Glomerular visceral epithelial cell (primary cell): ENCODE data around the gene PSMB9.
"Not testable (repeated sequence)": the region's sequence is repeated elsewhere in the genome, so short reads cannot be mapped to it uniquely, and the experiment has no call there.

Source experiments
- DNase-seq: peaks from one replicate; pipeline ENCODE4 v3.0.0-alpha.2; 2016; ENCODE audit errors: extremely low spot score

The PSMB9 gene

DNA sequence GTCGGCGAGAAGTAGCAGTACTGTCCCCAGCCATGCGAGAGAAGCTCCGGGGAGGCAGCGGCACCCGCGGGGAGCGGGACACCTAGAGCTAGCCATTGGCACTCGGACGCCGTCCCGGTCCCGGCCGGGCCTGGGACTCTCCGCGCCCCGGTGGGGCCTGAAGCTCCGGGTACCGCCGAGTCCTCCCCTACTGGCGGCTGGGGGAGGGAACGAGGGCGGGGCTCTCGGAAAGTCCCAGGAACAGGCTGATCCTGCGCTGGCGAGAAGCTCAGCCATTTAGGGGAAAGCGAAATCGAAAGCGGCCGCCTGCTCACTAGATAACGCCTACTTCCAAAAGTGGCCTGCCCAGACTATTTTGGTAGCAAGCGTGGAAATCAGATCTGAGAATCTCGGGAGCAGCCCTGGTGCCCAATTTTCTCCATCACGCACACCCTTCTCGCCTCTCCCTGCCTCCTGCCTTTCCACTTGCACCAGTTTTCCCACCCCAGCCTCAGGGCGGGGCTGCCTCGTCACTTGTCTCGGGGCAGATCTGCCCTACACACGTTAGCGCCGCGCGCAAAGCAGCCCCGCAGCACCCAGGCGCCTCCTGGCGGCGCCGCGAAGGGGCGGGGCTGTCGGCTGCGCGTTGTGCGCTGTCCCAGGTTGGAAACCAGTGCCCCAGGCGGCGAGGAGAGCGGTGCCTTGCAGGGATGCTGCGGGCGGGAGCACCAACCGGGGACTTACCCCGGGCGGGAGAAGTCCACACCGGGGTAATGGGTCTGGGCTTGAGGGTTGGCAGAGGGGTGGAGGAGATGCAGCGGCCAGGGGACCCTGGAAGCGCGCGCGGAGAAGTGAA, at the start of gene PSMB9, which contains the start of gene TAP1:
TSS of gene PSMB9 (plus strand) at position 652 of the 835 bp plus-strand sequence. CDS start at position 690, 38 bp downstream.
TSS of gene TAP1 (minus strand) at position 164 of the 835 bp plus-strand sequence. CDS start at position 96, 68 bp downstream.
- DNase-seq: peak; percentile 94

DNA sequence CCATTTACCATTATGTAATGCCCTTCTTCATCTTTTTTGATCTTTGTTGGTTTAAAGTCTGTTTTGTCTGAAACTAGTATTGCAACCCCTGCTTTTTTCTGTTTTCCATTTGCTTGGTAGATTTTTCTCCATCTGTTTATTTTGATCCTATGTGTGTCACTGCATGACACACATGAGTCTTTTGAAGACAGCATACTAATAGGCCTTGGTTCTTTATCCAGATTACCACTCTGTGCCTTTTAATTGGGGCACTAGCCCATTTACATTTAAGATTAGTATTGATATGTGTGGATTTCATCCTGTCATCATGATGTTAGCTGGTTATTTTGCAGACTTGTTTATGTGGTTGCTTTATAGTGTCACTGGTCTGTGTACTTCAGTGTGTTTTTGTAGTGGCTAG, 48.6 kb upstream of the PSMB9 start:
- DNase-seq: not testable (repeated sequence)

DNA sequence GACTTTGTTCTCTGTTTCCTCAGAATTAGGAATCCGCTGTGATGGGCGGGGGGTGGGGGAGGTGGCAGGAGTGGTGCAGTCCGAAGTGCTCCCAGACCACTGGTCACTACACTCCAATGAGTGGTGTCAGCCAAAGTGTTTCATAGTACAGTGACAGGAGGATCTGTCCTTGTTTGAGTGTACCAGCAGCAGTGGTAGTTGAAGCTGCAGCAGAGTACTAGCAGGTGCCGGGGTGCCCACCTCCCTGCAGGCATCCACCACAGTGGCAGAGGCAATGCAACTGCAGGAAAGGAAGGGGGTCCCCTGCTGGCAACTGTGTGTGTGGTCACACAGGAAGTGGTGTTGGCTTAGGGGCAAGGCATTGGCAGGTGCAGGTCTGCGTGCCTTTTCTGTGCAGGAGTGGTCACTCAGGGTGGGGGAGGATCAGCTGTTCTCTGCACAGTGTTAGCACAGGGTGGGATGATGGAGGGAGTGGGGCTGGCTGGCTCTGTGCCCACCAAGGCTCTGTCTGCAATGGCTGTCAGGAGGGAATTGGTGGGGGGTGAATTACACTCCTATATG, 46.9 kb upstream of the PSMB9 start:
- DNase-seq: no peak

DNA sequence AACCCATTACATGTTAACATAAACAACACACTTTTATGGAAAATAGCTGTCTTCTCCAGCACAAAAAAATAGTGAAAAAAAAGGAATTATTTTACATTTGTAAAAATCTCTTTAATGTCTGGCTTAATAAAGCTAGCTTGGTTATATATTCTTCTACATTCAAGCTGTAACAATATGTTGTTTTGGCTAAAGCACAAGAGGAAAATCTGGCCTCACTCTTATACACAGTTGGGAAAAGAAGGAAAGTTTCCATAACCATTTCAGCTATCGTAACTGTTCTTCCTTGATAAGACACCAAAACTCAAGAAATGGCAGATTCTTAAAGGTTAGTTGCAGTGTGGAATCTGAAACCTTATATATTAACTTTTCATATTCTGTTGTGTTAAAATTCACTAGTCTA, 44.8 kb upstream of the PSMB9 start:
- DNase-seq: no peak

DNA sequence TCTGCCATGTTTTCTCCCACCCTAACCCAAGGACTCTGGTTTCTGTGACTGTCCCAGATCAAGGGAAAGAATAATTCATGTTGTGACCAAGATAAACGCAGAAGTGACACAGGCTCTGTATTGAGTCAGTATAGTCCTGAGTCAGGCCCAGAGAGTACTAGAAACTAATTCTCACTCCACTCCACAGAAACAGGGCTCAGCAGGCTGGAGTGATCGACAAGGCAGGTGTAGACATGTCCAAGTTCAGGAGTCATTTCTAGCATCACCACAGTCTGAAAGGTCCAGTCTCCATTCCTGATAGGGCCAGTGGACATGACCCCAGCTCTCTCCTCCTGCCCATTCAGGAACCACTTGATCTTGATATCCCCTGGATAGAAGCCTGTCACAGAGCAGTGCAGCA, 39.8 kb upstream of the PSMB9 start:
- no peak for DNase-seq

DNA sequence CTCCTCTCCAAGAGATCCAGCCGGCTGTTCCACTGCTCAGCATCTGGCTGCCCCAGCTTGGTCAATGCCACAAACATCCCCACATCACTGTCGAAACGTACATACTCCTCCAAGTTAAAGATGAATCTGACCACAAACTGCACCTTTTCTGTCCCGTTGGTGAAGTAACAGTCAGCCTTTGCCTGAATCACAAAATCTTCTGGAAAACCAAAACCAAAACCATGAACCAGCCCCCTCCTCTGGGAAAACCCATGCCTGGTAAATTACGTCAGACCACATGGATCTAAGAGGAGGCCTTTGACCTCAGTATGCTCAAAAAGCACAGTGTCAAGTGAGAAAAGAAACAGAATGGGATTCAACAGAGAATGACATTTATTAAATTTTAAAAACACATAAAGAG, 38.9 kb upstream of the PSMB9 start:
- peak; percentile 17 for DNase-seq

DNA sequence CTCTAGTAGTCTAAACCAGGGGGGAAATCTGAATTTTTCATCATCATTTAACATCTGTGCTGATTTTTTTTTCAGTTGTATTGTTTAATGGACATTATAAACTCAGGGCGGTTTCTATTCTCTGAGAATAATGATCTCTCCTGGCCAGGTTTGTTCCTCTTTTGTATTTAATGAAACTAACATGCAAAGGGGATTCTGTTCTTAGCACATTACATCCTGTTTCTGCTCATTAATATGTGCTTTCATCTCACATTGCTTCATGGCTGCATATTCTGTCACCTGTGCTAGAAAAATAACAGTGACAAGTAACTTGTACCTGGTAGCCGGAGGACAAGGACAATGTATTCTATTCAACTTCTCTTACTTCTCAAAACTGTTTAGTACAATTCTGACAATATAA, 38.0 kb upstream of the PSMB9 start:
- no peak for DNase-seq

DNA sequence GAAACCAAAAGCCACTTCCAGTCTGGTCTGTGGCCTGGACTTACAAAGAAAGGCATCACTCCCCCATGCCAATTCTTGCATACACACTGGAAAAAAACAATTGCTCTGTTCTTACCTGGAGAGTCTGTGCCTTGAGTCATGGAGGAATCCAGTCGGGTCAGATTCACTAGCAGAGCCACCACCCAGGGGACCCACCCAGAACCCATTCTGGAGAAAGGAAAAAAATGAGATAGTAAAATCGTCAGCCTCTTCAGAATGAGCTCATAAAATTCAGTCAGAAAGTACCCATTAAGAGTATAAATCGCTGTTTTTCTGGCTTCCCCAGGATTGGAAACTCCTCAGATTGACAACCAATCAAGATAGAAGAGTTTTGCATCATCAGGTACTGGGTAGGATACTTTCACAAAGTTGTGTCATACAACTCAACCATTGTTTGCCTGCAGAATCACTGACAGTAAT, 37.2 kb upstream of the PSMB9 start, which contains the start of gene HLA-DOB:
TSS of gene HLA-DOB (minus strand) at position 257 of the 459 bp plus-strand sequence. CDS start at position 206, 51 bp downstream.
- no peak for DNase-seq

DNA sequence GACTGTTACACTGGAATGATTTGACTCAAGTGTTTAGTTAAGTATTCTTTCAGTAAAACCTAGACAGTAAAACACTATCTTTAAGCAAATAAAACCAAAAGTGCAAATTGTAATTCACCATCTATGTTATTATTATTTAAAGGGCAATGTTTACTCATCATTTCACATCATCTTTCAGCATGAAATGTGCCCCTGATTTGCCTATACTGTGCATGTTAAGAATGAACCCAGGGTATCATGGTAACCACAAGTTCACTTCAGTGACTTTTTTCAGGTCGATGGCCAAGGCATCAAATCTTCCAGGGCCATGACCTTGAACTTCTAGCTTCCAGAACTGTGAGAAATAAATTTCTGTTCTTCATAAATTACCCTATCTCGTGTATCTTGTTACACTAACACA, 35.1 kb upstream of the PSMB9 start:
- no peak for DNase-seq

DNA sequence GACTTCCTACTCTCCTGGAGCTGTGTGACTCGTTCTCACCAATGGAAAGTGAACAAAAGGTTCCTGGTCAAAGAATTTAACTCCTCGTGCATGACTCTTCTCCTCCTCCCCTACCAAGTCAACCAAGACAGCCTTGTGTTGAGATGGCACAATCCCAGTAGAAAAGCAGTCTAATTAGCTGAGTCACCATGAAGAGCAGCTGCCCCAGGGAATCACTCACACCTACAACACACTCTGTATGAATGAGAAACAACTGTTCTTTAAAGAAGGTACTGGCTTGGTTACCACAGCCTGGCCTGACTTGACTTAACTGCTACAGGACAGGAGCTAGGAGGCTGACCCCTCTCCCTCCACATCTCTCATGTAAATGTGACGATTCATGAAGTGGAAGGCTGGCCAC, 34.3 kb upstream of the PSMB9 start:
- DNase-seq: peak; percentile 88

DNA sequence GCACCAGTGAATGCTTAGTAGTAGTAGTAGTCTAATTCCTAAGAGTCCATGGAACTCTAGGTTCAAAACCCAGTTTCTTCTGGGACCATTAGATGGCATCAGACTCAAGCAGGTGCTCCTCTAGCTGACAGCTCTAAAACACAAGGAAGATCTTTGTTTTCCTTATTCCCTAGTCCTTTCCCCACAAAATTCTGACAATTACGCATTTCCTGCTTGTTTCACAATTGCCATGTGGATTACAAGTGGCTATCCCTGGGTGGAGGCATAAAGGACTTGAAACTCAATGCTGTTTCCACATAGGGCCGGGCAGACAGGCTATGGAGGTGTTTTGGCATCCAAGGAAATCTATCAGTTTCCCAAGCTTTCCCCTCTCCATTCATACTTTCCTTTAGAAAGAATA, 28.0 kb upstream of the PSMB9 start:
- DNase-seq: no peak

DNA sequence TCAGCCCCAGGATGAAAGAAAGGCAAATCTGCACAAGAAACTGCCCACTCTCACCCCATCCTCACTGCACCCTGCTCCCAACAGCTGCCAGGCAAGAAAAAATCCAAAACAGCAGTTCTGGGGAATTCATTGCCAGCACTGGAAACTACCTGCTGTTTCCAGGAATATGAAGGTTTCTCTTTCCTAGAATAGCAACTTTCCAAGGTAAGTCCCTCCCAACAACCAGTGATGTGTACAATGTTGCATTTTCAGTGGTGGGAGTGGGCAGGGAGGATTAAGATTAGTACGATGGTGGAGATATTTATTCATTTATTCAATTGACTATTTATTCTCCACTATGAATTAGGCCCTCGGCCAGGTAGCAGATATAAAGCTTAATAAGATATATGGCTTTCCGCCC, 27.0 kb upstream of the PSMB9 start:
- DNase-seq: no peak

DNA sequence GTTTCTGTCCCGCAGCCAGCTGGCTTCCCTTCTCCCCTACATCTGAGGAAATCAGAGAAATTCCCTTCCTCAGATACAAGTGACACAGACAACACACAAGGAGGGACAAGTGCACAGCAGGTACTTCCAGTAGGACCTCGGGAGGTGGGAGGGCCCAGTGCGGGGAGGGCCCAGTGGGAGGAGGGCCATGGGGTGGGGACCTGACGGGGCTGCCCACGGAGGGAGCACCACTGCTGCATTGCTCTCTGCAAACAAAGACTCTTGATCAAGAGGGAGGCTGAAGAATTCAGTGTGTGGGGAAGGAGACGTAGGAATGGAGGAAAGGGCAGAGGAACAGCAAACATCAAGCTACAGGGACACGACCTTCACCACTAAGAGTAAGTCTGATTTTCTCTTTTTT, 24.5 kb upstream of the PSMB9 start:
- DNase-seq: no peak

DNA sequence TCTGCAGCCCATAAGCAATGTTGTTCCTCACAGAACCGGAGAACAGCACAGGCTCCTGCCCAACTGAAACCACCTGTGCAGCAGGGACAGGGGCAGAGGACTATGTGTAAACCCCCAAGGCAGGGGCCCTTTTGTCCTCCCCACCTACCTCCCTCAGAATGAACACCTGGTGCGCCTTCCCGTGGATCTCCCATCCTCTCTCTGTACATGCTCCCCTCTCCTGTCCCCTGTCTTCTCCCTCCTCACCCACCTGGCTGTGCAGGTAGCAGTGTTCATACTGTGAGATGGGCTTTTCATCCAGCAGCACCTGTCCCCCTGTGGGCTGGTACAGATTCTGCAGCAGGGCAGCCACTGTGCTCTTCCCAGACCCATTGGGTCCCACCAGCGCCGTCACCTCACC, 24.0 kb upstream of the PSMB9 start:
- DNase-seq: no peak

DNA sequence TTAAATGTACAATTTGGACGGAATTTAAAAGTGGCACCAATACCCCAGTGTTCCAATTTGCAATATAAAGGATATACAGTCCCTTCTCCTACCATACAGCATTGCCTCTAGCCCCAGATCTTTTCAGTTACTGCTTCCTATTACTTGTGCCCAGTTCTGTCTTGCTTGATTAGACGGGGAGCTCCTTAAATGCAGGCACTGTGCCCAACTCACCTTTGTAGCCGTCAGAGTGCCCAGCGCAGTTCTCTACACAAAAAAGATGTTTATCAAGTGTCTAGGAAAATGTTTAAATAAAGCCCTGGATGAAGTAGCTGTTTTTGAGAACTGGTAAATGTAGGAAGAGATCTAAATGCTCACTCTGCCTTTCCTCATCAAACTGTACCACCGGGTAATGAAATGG, 23.1 kb upstream of the PSMB9 start:
- DNase-seq: no peak

DNA sequence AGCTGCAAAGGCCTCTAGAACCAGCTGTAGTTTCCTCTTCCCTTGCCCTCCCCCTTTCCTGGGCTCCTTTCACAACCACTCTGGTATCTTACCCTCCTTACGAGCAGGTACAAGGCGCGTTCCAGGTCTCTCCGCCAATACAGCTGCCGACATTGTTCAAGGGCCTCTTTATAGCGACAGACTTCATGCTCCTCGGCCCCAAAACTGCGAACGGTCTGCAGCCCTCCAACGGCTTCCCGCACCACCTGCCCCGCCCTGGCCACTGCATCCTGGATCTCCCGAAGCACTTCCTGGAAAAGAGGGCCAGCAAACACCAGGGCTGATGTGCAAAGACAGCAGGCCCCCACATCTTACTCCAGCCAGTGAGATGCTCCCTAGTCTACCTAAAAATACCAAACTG, 21.5 kb upstream of the PSMB9 start:
- DNase-seq: no peak

DNA sequence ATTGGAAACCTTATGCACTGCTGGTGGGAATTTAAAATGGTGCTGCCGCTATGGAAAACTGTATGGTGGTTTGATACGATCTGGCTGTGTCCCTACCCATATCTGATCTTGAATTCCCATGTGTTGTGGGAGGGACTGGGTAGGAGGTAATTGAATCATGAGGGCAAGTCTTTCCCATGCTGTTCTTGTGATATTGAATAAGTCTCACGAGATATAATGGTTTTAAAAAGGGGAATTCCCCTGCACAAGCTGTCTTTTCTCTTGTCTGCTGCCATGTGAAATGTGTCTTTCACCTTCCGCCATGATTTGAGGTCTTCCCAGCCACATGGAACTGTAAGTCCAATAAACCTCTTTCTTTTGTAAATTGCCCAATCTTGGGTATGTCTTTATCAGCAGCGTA, 20.3 kb upstream of the PSMB9 start:
- DNase-seq: no peak

DNA sequence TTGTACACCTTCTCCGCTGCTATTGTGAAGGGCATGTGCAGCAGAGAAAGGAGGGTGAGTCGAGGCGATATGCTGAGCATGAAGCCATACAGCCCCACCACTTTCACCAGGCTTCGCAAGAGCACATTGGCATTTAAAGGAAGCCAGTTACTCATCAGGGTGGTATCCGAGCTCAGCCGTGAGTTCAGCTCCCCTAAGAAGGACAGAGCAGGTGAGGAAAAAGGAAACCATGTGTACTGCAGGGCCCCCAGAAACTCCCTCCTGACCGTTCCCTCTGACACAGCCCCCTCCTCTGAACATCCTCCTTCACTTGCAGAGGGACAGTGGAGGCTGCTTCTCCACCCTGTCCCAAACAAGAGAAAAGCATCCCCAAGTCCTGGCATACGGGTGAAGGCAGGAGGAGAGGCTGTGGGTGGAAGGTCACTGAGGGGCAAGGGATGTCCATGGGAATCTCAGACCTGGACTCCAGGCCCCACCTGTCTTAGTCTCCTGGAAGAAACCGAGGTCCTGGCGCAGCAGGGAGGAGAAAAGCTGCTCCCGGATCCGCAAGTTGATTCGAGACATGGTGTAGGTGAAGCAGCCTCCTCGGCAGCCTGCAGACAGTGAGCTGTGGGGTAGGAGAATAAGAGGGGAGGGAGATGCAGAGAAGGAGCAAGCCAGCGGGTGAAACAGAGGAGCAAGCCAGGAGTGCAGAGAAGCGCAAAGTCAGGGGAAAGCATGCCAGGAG, 18.7 kb upstream of the PSMB9 start:
- no peak for DNase-seq

DNA sequence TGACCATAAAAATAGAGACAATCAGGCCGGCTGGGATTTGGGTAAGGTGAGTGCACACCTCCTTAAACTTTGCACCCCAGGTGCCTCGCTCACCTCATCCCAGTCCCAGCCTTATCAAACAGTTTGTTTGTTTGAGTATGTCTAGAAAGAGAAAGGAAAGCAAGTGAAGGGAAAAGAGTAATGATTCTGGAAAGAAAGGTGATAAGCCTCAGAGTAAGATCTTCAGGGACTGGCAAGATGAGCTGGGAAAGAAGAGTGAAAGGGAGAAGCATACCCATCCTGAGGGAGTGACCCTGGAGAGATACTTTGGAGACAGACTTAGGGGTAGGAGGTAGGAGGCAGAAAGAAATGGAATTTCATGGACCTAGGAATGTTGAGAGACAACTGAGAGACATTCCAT, 17.1 kb upstream of the PSMB9 start:
- no peak for DNase-seq

DNA sequence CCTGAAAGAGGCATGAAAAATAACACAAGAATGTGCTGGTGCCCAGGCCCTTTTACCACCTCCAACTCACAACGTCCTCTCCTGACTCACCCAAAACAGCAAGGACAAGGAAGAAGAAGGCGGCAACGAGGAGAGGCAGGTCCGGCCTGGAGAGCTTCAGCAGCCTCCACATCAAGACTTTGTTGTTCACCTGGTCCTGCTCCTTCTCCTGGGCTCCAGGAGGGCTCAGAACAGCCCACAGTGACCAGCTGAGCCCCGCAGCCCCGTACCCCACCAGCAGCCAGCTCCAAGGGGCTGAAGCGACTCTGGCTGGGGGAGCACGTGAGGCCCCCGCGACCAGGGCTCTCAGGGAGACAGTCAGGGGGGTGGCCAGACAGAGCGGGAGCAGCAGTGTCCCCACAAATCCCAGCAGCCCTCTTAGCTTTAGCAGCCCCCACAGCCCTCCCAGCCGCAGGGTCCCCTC, 16.3 kb upstream of the PSMB9 start:
- DNase-seq: peak; percentile 34

DNA sequence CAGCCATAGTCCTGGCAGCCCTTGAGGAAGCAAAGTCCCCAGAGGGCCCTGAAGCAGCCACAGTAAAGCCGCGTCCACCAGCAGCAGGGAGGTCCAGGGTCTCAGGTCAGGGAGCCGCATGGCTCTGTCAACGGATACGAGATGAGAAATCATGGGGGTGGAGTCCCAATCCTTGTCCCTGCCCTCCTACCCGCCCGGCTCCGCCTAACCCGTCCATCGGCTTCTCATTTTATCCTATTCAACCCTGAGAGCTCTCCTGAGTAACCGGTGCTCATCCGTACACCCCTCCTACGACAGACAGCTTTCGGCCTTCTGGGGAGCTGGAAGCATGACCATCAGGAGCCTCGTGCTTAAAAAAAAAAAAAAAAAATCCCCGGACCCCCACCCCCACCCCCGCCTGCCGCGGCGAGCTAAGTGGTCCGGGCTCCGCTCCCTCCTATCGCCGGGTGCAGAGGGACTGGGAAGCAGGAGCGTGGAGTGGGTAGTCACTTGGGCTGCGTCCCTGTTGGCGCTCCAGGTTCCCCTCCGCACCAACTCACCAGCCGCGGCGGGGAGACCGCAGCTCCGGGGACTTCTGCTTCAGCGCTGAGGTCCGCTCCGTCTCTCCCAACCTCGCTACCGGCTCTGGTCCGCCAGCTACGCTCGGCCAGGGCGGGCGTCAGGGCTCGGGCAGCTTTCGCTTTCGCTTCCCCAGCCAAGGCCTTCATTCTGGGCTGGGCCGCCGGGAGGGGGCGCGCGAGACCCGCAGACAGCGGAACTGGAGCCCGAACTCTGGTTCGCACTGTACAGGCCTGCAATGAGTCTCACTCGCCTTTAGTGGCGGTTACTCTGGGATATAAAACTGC, 15.7 kb upstream of the PSMB9 start, which contains the start of gene TAP2:
TSS of gene TAP2 (minus strand) at position 626 of the 845 bp plus-strand sequence. CDS start at position 120, 506 bp downstream.
- peak; percentile 93 for DNase-seq
